RWPE1 (cell line): ENCODE data around the gene TULP1.
"Not testable (repeated sequence)": the region's sequence is repeated elsewhere in the genome, so short reads cannot be mapped to it uniquely, and the experiment has no call there.

Experiments used
- CTCF ChIA-PET: fragments of 350-600 bp; sonication (Branson Sonifier 250); formaldehyde crosslinking; extraction: SDS; loops from one replicate; lab custom pipeline; 2021; lab: Yijun Ruan, JAX
- POLR2A ChIA-PET: fragments of 400-600 bp; formaldehyde crosslinking; extraction: SDS; loops from one replicate; lab custom pipeline; 2020; ENCODE audit warnings: antibody characterized with exemption; ENCODE audit not compliant: low non-redundant PET; lab: Yijun Ruan, JAX
- DNase-seq: peaks from one replicate; pipeline ENCODE4 v3.0.0; 2012; ENCODE audit warnings: low spot score
- H3K27ac ChIP-seq: fragments of 450-650 bp; 2 replicates; pipeline ENCODE4 v1.5.1; 2017
- CTCF ChIP-seq: fragments of 450-650 bp; conservative IDR thresholded peaks from 2 replicates; pipeline ENCODE4 v1.5.1; 2017; ENCODE audit warnings: low read depth, mild to moderate bottlenecking

Gene TULP1

DNA sequence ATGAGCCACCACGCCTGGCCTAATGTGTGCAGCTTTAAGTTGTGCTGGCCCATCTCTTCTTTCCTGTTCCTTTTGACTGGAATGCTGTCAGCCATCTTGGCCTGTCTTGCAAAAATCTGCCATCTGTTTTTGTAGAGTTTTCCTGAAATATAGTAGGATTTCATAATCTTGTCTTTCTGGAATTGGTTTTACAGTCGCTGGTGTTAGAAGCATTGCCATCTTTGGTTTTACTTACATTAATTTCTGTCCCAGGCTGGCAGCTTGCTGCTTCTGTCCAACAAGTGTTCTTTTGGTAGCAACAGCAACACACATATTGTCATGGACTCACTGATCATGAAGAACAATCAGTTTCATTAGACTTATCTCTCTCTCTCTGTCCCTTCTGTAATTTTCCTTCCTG, 29.1 kb upstream of the TULP1 start:
- ChIA-PET CTCF (interaction anchor here (0.5 kb wide), 1 partner anchor 61 kb away, joined by 3 read pairs; no protein-coding TSS in a partner anchor), POLR2A (no interaction called here)
- no peak for TF ChIP-seq CTCF
- no peak for DNase-seq
- H3K27ac ChIP-seq: no peak overlapping the region

GRCh38 chr6:35539223-35539622, 26.5 kb upstream of the TULP1 start:
- ChIA-PET POLR2A (no interaction called here), CTCF (no interaction called here)
- TF ChIP-seq CTCF: no peak
- H3K27ac ChIP-seq: no peak overlapping the region
- no peak for DNase-seq

GRCh38 chr6:35535847-35536246, 23.2 kb upstream of the TULP1 start:
- CTCF ChIA-PET: interaction anchor here (1.5 kb wide), 1 partner anchor 17 kb away, joined by 3 read pairs; no protein-coding TSS in a partner anchor
- H3K27ac ChIP-seq, POLR2A ChIA-PET, DNase-seq: not testable (repeated sequence)

DNA sequence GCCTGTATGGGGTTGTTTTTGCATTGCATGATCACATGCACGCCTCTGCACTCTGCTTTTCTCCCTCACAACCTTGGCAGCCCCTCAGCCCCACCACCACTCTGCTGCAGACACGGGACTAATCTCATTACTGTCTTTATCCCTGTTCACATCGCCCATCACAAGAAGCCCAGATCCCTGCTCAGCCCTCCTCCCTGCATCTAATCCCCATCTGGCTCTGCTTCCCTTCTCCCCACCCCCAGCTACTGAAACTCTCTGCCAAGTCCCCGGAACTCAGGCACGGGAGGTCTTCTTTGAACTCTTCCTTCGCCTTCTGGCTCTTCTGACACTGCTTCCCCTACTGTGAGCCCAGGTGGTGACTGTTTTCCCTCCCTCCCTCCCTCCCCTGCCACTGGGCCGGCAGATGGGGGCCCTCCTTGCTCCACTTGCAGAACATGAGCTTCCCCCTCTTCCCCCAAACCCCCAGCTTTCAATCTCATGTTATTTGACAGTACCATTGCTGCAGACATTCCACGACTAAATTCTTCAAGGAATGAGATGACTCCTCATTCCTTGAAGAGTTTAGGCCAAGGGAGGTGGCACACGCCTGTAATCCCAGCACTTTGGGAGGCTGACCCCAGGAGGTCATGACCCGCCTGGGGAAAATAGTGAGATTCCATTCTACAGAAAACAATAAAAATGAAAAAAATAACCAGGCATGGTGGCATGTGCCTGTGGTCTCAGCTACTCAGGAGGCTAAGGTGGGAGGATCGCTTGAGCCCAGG, 21.9 kb upstream of the TULP1 start:
- POLR2A ChIA-PET: no interaction called here
- DNase-seq: no peak
- TF ChIP-seq CTCF: no peak
- CTCF ChIA-PET: interaction anchor here (1.5 kb wide), 1 partner anchor 18 kb away, joined by 3 read pairs; no protein-coding TSS in a partner anchor
- no peak overlapping the region for H3K27ac ChIP-seq

GRCh38 chr6:35533981-35534380, 21.3 kb upstream of the TULP1 start:
- ChIA-PET POLR2A (no interaction called here), CTCF (no interaction called here)
- no peak for DNase-seq
- TF ChIP-seq CTCF: no peak
- no peak overlapping the region for H3K27ac ChIP-seq

- no peak for DNase-seq
- no peak for TF ChIP-seq CTCF
- no peak overlapping the region for H3K27ac ChIP-seq
- CTCF ChIA-PET: no interaction called here
- POLR2A ChIA-PET: no interaction called here
Measured at GRCh38 chr6:35532126-35532525, 19.4 kb upstream of the TULP1 start.

DNA sequence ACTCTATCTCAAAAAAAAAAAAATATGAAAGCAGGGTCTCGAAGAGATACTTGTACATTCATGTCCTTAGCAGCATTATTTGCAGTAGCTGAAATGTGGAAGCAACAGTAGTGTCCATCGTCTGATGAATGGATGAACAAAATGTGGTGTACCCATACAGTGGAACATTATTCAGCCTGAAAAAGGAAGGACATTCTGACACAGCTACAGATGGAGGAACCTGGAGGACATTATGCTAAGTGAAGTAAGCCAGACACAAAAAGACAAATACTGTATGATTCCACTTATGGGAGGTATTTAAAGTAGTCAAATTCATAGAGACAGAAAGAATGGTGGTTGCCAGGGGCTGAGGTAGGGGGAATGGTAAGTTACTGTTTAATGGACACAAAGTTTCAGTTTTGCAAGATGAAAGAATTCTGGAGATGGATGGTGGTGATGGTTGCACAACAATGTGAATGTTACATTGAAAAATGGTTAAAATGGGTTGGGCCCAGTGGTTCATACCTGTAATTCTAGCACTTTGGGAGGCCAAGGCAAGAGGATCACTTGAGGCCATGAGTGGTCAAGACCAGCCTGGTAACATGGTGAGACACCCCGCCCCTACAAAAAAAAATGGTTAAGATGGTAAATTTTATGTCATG, 11.8 kb upstream of the TULP1 start:
- no peak for TF ChIP-seq CTCF
- no peak for DNase-seq
- ChIA-PET POLR2A (no interaction called here), CTCF (interaction anchor here (0.6 to 3.7 kb wide), 2 partner anchors 212 to 244 kb away, joined by 3 to 25 read pairs; partner anchors contain the start of gene ARMC12)
- H3K27ac ChIP-seq: no peak overlapping the region
